T-helper 2 cell treated with Interferon-gamma antibody and Interleukin-4, amounts not matched to agents 5 μg/mL and 100 μg/mL, for 36 hours (primary cell): ENCODE measurements around the gene RND3.

ENCODE experiments used
- DNase-seq: peaks from one replicate; pipeline ENCODE4 v3.0.0; 2021; ENCODE audit warnings: low spot score
- H3K27ac Mint-ChIP-seq: one replicate; pipeline ENCODE4 v1.8.0; 2021; ENCODE audit warnings: mild to moderate bottlenecking, mixed read lengths
- H3K27me3 Mint-ChIP-seq: one replicate; pipeline ENCODE4 v1.8.0; 2021; ENCODE audit warnings: low read depth, mixed read lengths
- H3K36me3 Mint-ChIP-seq: one replicate; pipeline ENCODE4 v1.8.0; 2021; ENCODE audit warnings: low read depth, mixed read lengths
- H3K4me1 Mint-ChIP-seq: one replicate; pipeline ENCODE4 v1.8.0; 2021; ENCODE audit warnings: low read depth, mixed read lengths
- H3K4me3 Mint-ChIP-seq: one replicate; pipeline ENCODE4 v1.8.0; 2022; ENCODE audit warnings: mild to moderate bottlenecking, moderate library complexity, mixed read lengths
- H3K9me3 Mint-ChIP-seq: one replicate; pipeline ENCODE4 v1.8.0; 2021; ENCODE audit warnings: mixed read lengths

RND3 gene

DNA sequence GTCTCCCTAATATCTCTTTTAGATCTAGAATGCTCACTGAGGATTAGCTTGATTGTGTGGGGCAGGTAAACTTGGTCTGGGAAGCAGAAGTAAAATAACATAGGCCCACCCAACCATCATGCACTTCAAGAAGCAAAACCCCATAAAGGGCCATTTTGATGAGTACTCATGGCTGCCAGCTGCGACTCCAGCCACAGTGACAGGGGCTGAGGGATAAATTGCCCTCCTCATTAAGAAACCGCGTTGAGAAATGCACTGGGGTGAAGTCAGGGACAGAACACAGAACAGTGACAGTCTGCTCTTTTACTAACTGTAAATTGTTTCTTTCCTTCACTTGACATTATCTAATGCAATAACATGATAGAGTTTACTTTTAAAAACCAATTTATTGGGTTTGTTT, 60.2 kb downstream of the RND3 start:
- H3K36me3 Mint-ChIP-seq, result no peaks in the 10 kb centered on the region
- H3K4me1 Mint-ChIP-seq, result no peaks in the 10 kb centered on the region
- H3K4me3 Mint-ChIP-seq, result no peak overlapping the region
- no peaks in the 10 kb centered on the region for H3K27me3 Mint-ChIP-seq
- DNase-seq, result no peak
- no peak overlapping the region for H3K27ac Mint-ChIP-seq
- H3K9me3 Mint-ChIP-seq, result no peaks in the 10 kb centered on the region

DNA sequence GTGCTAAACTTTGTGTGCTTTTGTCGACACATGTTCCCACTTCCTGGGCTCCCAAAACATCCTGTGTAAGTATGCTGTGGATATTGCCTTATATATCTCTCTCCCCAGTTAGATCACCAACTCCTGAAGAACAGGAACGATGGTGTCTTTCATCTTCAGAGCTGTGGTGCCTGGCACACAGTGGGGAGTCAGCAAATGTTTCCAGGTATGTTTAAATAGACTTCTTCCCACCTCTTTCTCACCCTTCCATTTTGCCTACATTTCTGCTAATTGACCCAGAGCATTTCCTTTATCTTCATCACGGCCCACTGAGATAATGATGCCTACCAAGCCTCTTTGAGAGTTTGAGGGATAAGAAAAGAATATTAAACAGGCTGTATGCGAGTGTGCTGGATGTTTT, 60.7 kb downstream of the RND3 start:
- Mint-ChIP-seq H3K27me3 (no peaks in the 10 kb centered on the region), H3K4me3 (no peak overlapping the region), H3K4me1 (no peaks in the 10 kb centered on the region), H3K36me3 (no peaks in the 10 kb centered on the region), H3K9me3 (no peaks in the 10 kb centered on the region), H3K27ac (no peak overlapping the region)
- DNase-seq, result no peak

GRCh38 chr2:150426315-150426714, 61.2 kb downstream of the RND3 start:
- Mint-ChIP-seq H3K27ac (no peak overlapping the region), H3K27me3 (no peaks in the 10 kb centered on the region), H3K4me1 (no peaks in the 10 kb centered on the region), H3K4me3 (no peak overlapping the region), H3K36me3 (no peaks in the 10 kb centered on the region), H3K9me3 (no peaks in the 10 kb centered on the region)
- DNase-seq, result no peak

DNA sequence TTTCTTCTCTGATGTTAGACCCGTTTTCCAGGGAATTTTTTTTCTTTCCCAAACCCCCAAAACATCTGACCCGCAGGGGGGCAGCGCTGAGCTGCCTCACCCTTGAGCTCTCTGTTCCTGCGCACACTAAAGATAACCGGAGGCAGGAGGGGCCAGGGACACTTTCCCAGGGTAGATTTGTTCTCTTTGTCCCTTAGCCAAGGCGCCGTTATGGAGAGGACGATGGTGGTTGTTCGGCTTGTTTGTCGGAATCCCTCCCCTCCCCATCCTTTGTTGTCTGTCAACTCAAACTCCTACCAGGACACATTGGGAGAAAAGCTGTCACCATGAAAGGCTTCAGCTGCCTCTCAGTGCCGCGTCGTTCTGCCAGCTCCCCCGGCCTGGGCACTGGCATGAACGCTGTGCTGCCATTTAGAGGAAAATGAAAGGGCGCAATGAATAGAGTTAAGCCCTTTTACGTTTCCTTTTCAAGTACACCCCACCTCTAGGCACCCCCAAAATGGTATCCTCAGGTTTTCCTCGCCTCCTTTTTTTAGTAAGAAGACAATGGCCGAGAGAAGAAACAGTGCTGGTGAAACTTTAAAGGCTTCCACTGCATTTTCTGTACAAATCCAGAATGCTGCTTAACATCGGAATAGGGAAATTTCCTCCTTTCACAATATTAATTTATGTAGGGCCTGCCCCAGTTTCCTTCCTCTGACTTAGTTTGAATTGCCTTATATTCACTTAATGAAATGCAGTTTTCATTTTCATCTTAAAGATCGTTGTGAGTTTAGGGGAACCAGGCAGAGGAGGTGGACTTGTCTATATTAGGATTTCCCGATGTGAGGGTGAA, 62.1 kb downstream of the RND3 start:
- Mint-ChIP-seq H3K27me3 (no peaks in the 10 kb centered on the region), H3K9me3 (no peaks in the 10 kb centered on the region), H3K4me1 (no peaks in the 10 kb centered on the region), H3K4me3 (no peak overlapping the region), H3K27ac (no peak overlapping the region), H3K36me3 (no peaks in the 10 kb centered on the region)
- no peak for DNase-seq

- no peak for DNase-seq
- Mint-ChIP-seq H3K4me3 (no peak overlapping the region), H3K27ac (no peak overlapping the region), H3K4me1 (no peaks in the 10 kb centered on the region), H3K9me3 (no peaks in the 10 kb centered on the region), H3K36me3 (no peaks in the 10 kb centered on the region), H3K27me3 (no peaks in the 10 kb centered on the region)
Measured at GRCh38 chr2:150424406-150424805, 63.1 kb downstream of the RND3 start.

- H3K27ac Mint-ChIP-seq, result no peak overlapping the region
- H3K27me3 Mint-ChIP-seq, result no peaks in the 10 kb centered on the region
- no peak overlapping the region for H3K4me3 Mint-ChIP-seq
- DNase-seq, result no peak
- no peaks in the 10 kb centered on the region for H3K36me3 Mint-ChIP-seq
- H3K4me1 Mint-ChIP-seq, result no peaks in the 10 kb centered on the region
- H3K9me3 Mint-ChIP-seq, result no peaks in the 10 kb centered on the region
Measured at GRCh38 chr2:150421126-150421651, 66.3 kb downstream of the RND3 start.

DNA sequence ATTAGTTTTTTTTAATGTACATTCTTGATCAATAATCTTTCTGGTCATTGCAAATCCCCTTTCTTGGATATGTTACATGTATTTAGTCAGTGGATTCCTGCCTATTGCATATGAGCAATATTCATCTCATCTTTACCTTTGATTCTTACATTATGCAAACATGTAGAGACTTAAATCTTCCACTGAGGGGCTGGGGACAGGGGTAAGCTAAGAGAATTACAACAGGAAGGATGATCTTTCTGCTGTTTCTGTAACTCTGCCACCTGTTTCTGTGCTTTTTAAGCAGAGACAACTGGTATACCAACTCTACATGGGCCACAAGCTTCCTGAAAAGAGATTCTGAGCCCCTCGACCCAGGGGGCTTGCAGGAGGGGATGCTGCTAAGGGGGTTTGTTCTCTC, 68.6 kb downstream of the RND3 start:
- Mint-ChIP-seq H3K36me3 (no peaks in the 10 kb centered on the region), H3K4me1 (no peaks in the 10 kb centered on the region)

More for the DNA sequence above, 68.6 kb downstream of the RND3 start:
- H3K4me3 Mint-ChIP-seq, result no peak overlapping the region
- no peaks in the 10 kb centered on the region for H3K27me3 Mint-ChIP-seq
- H3K27ac Mint-ChIP-seq, result no peak overlapping the region
- H3K9me3 Mint-ChIP-seq, result no peaks in the 10 kb centered on the region
- no peak for DNase-seq
